ENCODE data around the gene NDUFA8.

DNA sequence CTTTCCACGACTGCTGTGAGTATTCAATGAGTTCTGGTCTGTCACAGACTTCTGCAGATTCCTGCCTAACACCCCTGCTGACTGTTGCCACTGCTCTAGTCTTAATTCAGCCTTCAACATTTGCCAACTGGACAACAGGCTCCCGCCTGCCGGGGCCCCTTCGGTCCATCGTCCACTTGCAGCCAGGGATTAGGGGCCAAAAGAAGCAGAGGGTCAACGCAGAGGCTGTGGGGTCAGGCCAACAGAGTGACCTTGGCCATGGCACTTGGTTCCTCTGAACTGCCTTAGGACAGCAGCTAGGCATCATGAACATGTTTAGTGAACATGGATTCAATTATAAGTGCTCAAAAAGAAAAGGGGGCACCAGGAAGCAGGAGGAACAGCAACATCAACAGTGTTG, 28.8 kb upstream of the NDUFA8 start:
- TF ChIP-seq POLR2A (IDR thresholded peaks at IDR 0.05; ENCODE audit: low read length) (no peak), GATA1 (IDR thresholded peaks at IDR 0.05; ENCODE audit: low read depth, low read length) (no peak)
